ENCODE results near the gene RAB40C.

DNA sequence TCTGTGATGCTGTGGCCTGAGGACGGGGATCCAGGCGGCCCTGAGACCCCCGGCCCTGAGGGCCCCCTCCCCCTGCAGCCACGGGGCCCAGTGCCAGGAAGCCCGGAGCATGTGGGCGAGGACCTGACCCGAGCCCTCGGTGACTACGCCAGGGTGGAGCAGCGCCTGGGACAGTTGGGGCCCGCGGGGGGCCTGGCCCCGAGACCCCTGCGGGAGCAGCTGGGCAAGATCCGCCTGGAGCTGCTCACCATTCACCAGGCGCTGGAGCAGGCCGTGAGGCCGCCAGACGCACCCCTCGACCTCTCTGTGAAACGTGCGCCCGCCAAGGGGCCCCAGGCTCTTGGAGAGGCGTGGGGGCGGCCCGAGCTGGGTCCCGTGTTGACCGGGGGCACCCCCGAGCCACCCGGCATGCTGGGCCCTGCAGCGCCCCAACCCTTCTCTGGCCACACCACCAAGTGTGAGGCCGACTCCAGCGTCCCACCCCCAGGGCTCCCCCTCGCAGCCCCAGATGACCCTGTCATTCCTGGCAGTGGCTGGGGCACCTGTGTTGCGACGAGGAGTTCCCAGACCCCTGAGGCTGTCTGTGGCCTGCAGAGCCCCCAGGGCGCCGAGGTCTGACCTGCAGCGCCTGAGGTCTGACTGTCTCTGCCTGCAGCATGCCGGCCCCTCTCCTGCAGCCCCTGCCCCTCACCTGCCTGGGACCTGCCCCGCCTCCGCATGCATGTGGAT, 25.0 kb upstream of the RAB40C start:
- no peak for TF ChIP-seq CTCF (IDR thresholded peaks at IDR 0.05; ENCODE audit: low read depth, low read length)
- no peak for TF ChIP-seq EZH2phosphoT487 (IDR thresholded peaks at IDR 0.05; ENCODE audit: low read depth)
